Measurements from ENCODE around the gene KCNH8.

DNA sequence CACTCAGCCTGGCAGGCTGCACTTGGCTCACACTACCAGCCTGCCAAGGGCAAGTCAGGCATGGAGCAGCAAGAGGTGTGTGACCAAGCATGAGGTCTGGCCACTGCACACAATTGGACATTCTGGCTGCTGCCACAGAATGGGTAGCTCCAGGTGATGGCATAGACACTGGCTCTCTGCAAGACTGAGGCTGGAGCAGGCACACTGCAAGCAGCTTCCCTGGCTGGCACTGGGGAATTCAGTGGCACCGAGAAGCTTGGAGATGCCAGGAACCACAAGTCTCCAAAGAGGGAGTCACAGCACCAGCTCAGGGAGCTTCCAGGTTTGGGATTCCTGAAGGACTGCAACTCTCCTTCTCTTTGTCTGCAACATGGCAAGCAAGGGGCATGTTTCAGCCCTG, 42.0 kb upstream of the KCNH8 start:
- TF ChIP-seq, protein P1, sequence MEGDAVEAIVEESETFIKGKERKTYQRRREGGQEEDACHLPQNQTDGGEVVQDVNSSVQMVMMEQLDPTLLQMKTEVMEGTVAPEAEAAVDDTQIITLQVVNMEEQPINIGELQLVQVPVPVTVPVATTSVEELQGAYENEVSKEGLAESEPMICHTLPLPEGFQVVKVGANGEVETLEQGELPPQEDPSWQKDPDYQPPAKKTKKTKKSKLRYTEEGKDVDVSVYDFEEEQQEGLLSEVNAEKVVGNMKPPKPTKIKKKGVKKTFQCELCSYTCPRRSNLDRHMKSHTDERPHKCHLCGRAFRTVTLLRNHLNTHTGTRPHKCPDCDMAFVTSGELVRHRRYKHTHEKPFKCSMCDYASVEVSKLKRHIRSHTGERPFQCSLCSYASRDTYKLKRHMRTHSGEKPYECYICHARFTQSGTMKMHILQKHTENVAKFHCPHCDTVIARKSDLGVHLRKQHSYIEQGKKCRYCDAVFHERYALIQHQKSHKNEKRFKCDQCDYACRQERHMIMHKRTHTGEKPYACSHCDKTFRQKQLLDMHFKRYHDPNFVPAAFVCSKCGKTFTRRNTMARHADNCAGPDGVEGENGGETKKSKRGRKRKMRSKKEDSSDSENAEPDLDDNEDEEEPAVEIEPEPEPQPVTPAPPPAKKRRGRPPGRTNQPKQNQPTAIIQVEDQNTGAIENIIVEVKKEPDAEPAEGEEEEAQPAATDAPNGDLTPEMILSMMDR (IDR thresholded peaks at IDR 0.05), result no peak
- TF ChIP-seq POLR2A (IDR thresholded peaks at IDR 0.05), result no peak
- TF ChIP-seq POLR2AphosphoS5 (IDR thresholded peaks at IDR 0.05), result no peak
